ENCODE results near the gene MLN.

DNA sequence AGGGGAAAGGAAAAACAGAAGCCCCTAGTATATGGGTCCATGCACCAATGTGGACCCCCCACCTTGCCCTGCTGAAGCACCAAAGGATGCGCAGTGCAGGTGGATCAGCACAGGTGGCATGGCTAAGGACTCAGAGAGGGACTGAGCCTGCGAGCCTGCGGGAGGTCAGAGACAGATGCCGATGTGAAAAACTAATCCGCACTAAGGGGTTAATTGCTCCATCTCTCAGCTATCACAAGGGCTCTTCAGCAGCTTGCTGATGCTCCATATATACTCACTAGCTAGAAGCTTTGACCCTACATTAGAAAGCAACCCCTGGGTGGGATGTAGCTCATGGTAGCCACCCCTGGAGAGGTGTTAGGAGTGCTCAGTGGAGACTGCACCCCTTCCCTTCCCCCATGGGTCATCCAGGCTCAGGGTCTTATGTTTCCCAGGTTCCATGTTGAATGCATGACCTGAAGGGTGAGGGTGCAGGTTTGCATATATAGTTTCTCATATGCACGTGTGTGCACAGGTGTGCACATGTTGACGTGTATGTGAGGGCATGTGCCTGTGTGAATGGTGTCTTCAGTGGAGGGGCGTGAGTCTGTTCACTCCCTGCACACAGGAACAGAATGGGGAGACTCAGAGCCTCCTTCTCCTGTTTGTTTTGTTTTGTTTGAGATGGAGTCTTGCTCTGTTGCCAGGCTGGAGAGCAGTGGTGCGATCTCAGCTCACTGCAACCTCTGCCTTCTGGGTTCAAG lies 43.7 kb downstream of the MLN start:
- TF ChIP-seq, protein P1, sequence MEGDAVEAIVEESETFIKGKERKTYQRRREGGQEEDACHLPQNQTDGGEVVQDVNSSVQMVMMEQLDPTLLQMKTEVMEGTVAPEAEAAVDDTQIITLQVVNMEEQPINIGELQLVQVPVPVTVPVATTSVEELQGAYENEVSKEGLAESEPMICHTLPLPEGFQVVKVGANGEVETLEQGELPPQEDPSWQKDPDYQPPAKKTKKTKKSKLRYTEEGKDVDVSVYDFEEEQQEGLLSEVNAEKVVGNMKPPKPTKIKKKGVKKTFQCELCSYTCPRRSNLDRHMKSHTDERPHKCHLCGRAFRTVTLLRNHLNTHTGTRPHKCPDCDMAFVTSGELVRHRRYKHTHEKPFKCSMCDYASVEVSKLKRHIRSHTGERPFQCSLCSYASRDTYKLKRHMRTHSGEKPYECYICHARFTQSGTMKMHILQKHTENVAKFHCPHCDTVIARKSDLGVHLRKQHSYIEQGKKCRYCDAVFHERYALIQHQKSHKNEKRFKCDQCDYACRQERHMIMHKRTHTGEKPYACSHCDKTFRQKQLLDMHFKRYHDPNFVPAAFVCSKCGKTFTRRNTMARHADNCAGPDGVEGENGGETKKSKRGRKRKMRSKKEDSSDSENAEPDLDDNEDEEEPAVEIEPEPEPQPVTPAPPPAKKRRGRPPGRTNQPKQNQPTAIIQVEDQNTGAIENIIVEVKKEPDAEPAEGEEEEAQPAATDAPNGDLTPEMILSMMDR (IDR thresholded peaks at IDR 0.05; ENCODE audit: low read length): no peak
- TF ChIP-seq EZH2 (IDR thresholded peaks at IDR 0.05; ENCODE audit: borderline replicate concordance, low read length): no peak
